LoVo (cell line): ENCODE measurements around the gene STEAP3.

Source experiments
- DNase-seq: peaks from one replicate; pipeline ENCODE4 v3.0.0-alpha.2; 2016; ENCODE audit warnings: low spot score

The STEAP3 gene

DNA sequence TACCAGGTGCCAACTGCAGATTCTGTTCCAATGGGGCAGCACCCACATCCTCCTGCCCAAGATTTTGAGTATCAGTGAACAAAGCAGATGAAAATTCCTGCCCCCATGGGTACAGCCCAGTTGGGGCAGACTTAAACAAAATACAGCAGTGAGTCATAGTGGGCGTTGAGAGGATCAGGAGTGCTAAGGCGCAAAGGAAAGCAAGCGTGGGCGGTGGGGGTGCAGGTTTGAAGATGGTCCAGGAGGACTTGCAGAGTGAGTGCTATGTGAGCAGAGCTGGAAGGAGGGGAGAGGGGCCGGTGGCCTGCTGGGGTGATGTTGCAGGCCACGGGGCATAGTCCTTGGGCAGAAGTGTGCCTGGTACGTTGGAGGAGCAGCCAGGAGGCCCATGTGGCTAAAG, 24.7 kb downstream of the STEAP3 start:
- no peak for DNase-seq

- no peak for DNase-seq
Measured at GRCh38 chr2:119248751-119249150, 25.1 kb downstream of the STEAP3 start.

DNA sequence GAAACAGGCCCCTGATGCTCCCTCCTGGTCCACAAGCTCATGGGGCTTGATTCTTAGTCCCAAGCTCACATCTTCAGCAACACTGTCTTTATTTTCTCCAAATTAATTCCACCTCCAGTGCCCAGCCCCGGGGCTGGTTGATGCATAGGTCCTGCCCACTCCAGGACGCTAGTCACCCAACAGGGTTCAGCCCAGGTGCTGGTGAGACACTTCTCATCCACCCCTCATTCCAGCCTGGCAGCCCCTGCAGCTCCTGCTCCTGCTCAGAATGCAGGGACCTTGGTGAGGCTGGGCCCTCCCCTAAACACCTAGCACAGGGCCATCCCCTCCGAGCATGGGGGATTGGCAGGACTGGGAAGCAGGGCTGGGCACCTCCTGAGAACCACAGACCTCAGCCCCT, 25.7 kb downstream of the STEAP3 start:
- no peak for DNase-seq

DNA sequence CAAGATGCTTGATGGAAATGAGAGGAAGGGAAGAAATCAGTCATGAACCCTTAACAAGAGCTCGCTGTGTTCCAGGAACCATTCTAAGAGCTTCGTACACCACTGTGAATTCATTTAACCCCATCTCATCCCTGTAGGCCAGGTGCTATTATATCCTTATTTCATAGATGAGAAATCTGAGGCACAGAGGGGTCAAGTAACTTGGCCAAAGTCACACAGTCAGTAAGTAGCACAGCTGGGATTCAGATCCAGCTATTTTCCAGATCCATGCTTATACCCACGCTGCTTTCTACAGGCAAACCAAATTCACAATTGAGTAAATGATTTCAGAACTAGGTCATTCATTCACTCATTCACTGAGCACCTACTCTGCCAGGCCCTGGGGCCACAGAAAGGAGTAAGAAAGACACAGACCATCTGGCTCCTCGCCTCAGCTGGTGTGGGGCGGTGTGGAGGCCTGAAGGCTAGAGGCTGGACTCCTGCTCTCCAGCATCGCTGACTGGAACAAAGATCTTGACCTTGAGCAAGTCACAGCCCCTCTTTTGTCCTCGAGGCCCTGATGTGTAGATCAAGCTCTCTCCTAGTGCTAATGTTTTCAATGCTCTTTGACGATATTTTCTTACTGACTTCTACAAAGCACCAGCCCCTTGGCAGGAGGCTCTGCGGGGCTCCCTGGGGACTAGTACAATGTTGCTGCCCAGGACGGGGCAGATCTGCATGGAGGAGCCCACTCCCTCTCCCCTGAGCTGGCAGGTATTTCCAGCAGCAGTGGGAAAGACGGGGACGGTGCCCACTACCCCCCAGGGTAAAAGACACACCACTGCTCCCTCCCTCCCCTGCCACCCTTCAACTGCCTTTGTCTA, 26.5 kb downstream of the STEAP3 start:
- DNase-seq: no peak

DNA sequence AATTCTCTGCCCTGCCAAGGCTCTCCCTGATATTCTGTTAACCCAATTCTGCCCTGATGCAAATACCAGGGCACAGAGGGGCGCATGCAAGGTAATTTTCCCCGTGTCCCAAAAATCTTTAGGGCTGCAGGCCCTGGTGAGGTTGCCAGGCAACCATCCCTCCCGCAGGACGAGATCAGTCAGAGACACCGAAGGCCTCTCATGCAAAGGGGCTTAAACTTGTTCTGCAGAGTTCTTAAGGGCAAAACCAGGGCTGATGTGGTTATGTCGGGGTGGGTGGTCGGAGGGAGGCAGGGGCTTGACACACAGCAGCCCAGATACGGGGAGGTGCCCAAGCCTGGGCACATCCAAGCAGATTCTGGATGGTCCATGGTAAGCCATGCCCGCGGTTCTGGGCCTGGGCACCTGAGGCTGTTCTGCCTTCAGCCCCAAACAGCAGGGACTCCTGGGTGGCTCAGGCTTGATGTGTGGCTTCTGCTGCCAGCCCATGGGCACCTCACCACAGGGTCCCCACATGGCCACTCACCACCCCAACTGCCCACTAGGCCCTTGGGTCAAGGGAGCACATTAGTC, 27.2 kb downstream of the STEAP3 start:
- no peak for DNase-seq

DNA sequence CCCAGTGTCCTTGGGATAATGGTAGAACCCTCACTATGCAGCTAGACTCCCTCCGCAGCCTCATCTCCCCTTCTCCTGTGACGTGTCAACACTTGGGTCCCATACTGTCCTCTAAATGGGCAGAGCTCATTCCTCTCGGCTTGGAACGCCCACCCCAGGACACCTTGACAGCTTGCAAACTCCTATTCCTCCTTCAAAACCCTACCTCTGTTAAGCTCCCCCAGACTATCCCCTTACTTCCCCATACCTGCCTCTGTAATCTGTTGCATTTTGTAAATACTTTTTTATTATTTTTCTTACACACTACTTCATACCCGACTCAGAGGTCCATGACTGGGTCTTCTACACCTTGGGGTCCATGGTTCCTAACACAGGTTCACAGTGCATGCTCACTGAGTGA, 28.0 kb downstream of the STEAP3 start:
- no peak for DNase-seq

GRCh38 chr2:119252186-119253113, 28.8 kb downstream of the STEAP3 start:
- no peak for DNase-seq

- no peak for DNase-seq
Measured at GRCh38 chr2:119253114-119253702, 29.6 kb downstream of the STEAP3 start.

GRCh38 chr2:119253760-119254600, 30.3 kb downstream of the STEAP3 start:
- no peak for DNase-seq

DNA sequence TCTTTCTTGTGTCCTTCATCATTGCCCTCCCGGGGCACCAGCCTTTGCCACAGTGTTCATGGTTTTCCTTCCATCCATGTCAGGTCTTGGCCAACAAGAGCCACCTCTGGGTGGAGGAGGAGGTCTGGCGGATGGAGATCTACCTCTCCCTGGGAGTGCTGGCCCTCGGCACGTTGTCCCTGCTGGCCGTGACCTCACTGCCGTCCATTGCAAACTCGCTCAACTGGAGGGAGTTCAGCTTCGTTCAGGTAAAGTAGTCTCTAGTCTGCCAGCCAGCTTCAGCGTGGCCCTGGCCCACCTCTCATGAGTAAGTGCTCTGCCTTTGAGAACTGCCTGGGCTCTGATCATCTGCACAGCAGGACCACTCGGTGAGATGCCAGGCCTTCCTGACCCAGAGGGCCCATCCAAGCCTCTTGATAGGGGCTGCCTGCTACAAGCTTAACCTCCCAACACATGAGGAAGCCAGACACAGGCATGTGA, 31.0 kb downstream of the STEAP3 start:
- DNase-seq: no peak

DNA sequence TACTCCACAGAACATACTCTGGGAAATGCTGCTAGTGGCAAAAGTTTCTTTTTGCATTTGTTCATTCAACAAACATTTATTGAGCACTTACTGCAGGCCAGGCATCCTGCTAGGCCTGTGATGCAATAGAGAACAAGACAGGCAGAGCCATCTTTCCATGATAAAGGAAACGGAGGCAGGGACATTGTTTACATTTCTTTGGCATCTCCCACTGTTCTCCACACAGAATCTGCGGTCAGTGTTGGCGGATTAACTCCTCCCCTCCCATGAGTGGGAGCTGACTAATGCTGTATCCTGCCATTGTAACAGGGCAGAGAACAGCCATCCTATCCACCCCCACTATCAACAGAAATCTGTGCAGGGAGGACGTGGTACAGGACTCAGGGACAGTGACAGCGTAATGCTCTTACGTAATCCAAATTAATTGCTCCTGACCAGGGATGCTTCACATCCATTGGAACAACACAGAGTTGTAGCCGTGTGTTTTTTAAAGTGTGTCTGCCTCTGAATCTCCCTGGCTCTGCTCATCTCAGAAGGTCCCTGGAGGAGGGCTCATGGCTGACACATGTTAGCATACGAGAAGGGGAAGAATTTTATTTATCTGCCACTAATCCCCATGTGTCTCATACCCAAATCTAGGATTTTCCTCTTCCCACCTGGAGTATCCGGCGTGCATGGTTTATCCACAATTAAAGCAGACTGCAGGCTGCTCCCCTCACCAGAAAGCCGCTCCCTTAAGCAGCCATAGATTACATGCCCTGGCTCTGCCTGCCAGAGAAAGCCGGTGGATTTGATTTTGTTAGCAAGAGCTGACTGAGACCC, 32.3 kb downstream of the STEAP3 start:
- no peak for DNase-seq

- no peak for DNase-seq
Measured at GRCh38 chr2:119256582-119256921, 32.9 kb downstream of the STEAP3 start.

DNA sequence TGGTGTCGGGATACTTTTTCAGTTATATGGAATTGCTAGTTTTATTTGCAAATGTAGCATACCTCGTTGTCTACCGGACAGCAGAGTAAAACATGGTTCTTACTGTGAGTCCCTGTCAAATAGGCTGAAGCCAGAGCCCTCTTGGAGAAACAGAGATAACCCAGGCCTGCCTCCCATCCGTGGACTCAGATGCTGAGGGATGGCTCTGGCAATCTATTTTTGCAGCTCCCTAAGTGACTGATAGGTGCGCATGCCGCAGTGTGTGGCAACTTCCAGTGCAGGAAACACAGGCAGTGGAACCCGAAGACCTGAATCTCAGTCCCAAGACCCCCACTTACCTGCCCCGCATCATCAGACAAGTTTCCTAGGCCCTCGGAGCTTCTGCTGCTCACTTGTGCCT, 33.6 kb downstream of the STEAP3 start:
- no peak for DNase-seq

- DNase-seq: no peak
Measured at GRCh38 chr2:119259296-119259860, 35.7 kb downstream of the STEAP3 start.

GRCh38 chr2:119260646-119261492, 37.2 kb downstream of the STEAP3 start:
- no peak for DNase-seq

DNA sequence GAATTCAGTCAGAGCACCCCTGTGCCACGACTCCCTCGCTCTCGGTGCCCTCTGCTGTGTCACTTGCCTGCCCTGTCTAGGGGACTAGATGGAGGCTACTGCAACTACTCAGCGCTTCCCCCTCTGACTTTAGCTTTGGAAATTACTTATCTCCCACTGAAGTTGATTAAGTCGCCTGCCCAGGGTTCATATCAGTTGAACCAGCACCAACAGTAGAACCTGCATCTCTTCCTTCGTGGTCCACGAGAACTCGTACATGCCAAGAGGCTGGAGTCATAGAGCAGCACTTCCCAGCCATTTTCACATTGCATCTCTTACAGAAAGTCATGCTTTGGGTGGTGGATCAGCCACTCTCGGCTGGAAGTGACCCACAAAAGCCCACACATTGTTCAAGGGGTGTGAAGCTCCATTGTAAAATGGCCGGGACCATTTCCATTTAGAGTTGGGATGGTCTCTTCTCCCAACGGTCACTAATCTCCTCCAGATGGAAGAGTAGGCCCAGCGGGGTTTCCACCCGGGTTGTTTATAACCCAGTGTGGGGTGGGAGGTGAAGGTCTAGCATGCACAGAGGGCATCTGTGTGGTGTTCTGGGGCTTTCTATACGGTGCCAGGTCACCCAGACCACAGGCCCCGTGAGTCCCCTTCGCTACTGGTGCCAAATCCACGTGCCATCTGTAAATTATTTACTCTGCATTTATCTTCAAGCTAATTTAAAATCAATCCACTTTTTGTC, 38.0 kb downstream of the STEAP3 start:
- DNase-seq: no peak

GRCh38 chr2:119263025-119263424, 39.4 kb downstream of the STEAP3 start:
- DNase-seq: no peak

GRCh38 chr2:119263656-119264055, 40.0 kb downstream of the STEAP3 start:
- DNase-seq: no peak
